ENCODE data around the gene NAA40. TPM values are rescaled to one million over a fixed set of nuclear protein-coding genes. Genes with fewer than 3 reads are reported as not detected.
A peak's percentile ranks its signal among the peaks of the same experiment; 100 is the strongest.

NAA40 gene
- total RNA-seq, 1 experiment from 2014 or later, result 28.6 TPM

DNA sequence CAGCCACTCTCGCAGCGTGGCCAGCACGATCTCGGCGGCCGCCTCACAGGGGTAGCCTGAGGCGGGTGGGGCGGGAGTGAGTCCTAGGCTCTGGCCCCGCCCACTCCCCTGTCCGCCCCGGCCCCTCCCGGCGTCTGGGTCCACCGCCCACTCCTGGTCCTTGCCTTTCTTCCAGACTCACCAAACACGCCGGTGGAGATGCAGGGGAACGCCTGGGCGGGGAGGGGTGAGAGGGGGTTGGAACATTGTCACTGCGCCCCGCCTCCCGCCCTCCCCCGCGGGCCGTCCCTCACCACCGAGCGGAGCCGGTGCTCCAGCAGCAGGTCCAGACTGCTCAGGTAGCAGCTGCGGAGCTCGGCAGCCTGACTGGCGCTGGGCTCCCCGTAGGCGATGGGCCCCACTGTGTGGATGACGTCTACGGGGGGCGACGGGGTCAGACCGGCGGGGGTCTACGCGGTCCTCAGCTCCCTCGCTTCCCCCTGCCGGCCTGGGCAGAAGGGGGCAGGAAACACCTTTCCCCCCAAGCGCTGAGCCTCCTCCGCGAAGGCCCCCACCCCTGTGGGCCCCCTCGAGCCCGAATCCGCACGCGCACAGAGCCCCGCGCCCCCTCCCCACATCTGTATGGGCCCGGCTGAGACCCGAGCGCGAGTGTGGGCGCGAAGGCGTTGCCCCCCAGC, 60.7 kb downstream of the NAA40 start:
- no peaks in the 10 kb centered on the region for H3K27me3 ChIP-seq
- peaks cover 26% of the 10 kb centered on the region for H3K4me1 ChIP-seq
- no peak overlapping the region for H3K27ac ChIP-seq
- peaks cover 35% of the 10 kb centered on the region for H3K36me3 ChIP-seq
- no peak overlapping the region for H3K4me3 ChIP-seq
- no peaks in the 10 kb centered on the region for H3K9me3 ChIP-seq (replicated peaks)
- DNase-seq, result no peak

DNA sequence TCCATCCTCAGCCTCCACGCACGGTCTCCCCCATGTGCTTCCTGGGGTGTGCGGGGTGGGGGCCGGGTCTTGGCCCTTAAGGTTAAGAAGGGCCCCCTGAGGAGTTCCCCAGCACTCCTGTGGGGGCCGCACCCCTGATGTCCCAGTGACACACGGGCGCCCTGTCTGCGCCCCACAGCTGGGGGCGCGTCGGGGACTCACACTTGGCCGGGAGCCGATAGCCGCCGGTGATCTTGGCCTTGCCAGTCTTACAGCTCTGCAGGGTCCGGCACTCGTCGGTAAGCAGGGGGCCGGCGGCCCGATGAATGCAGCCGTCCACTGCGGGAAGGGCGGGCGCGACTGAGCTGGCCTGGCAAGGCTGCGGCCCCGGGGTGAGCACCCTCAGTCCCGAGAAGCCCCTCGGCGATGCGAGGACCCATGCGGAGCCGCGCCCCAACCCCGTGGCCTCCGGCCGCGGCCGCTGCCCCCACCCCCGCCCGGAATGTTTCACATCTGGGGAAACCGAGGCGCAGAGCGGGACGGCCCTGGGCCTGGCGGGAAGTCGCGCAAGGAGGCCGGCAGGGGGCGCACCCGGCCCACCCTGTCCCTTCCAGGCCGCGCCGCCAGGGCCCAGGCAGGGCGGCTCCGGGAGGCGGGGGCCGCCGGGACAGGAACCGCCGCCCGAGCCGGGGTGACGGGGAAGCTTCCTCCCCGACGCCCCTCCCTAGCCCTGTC, 61.4 kb downstream of the NAA40 start:
- Histone ChIP-seq H3K27me3 (no peaks in the 10 kb centered on the region), H3K4me3 (no peak overlapping the region), H3K9me3 (replicated peaks) (no peaks in the 10 kb centered on the region), H3K36me3 (peaks cover 32% of the 10 kb centered on the region), H3K27ac (no peak overlapping the region), H3K4me1 (peaks cover 26% of the 10 kb centered on the region)
- no peak for DNase-seq

DNA sequence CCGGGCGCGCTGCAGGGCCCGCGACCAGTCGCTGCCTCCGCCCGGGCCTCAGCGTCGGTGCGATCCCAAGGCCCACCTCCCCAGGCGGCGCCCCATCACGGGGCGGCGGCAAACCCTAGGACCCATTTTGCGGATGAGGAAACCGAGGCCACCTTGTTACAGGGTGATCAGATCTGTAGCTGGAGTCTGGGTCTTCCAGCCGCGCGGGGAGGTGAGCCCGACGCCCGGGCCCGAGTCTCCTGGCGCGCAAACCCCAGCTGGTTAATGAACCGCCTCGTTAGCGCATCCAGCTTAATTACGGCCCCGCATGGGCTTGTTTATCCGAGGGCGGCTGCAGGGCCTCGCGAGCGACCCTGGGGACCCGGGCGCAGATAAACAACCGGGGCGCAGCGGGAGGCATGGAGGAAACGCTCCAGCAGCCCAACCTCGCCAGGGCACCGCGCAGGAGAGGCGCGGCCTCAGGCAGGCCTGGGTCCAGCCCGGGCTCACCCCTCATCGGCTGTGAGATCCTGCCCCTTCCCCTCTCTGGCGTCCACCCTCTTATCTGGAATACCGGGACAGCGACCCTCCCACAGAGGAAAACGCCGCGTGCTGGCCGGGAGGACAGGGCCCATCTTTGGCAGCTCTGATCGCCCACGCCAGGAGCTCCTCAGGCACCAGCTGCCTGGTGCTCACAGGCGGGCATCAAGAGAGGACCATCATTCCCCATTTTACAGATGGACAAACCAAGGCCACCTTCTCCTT, 62.1 kb downstream of the NAA40 start:
- no peaks in the 10 kb centered on the region for H3K9me3 ChIP-seq (replicated peaks)
- H3K27ac ChIP-seq, result no peak overlapping the region
- peaks cover 29% of the 10 kb centered on the region for H3K36me3 ChIP-seq
- no peak overlapping the region for H3K4me3 ChIP-seq
- H3K27me3 ChIP-seq, result no peaks in the 10 kb centered on the region
- peaks cover 30% of the 10 kb centered on the region for H3K4me1 ChIP-seq
- DNase-seq, result no peak

DNA sequence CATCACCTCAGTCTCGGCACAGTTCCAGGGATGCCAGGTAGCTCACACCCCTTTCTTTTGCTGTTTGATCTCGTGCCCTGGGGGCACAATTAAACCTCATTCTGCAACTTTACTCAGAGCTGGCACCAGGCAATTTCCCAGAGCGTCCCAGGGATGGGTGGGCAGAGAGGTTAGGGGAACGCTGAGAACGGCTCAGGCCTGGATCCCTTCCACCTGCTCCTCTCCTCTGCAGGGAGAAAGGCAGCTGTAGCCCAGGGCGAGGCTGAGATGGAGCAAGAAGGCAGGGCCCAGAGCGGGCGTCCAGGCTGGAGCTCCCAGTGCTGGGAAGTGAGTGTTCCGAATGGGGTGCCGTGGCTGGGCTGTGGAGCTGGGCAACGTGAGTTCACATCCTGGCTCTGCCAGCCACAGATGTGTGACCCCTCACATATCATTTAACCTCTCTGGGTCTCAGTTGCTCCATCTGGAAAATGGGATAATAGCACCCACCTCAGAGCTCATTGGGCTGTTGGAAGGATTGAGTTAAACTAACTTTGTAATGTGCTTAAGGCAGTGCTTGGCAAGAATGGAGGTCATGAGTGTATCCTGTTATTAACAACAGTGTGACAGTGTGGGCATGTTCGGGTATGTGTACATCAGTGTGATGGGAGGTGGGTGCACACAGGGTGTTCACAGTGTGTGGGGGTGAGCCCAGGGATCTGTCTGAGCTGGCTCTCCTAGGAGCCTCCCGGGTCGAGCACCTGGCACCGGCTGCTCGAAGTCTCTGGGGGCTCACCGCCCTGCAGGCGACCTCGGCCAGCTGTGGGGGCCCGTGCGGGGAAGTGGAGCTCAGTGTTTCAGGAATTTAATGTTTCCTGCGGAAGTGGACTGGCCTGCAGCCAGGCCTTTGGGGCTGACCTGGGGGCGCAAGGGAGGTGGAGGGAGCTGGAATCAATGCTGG, 63.0 kb downstream of the NAA40 start:
- DNase-seq, result peak; percentile 89
- Histone ChIP-seq H3K27me3 (no peaks in the 10 kb centered on the region), H3K9me3 (replicated peaks) (no peaks in the 10 kb centered on the region), H3K4me3 (no peak overlapping the region), H3K27ac (peak overlapping the region; percentile 35), H3K4me1 (peaks cover 38% of the 10 kb centered on the region), H3K36me3 (peaks cover 25% of the 10 kb centered on the region)

DNA sequence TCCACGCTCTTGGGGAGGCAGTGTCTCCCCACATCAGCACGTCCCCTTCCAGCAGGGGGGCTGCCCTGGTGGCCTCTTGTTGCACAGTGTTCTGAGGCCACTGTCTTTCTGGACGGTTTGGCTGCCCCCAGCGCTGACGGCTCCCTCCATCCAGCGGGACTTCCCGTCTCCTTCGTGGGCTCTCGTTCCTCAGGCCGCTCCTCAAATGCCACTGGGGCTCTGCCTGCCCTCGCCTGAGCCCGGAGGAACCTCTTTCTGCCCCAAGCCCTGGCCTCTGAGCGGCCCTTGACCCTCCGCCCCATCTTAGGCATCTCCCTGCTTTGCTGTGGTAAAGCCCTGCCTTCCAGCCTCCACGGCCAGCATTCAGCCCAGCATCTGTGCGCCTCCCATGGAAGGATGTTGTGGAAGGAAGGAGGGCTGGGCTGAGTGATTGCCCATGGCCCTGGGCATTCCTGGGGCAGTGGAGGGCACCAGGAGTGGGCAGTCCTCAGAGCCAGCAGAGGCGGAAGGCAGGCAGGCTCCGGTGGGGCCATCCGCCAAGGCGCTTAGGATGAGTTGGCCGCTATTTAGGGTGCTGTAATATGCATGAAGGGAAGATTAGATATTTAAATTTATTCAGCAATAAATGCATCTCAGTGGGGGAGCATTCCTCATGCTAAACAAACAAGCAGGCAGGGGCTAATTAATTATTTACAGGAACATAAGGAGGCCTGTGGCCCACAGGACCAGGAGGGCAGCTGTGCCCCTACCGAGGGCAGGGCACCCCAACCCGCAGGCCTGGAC, 65.2 kb downstream of the NAA40 start:
- peak overlapping the region; percentile 32 for H3K27ac ChIP-seq
- no peaks in the 10 kb centered on the region for H3K9me3 ChIP-seq (replicated peaks)
- peak in 1 of 2 experiments; percentile 52 for DNase-seq
- H3K27me3 ChIP-seq, result no peaks in the 10 kb centered on the region
- H3K36me3 ChIP-seq, result peaks cover 6% of the 10 kb centered on the region; the same call in 1 of the 2 replicates
- peaks cover 41% of the 10 kb centered on the region for H3K4me1 ChIP-seq
- H3K4me3 ChIP-seq, result no peak overlapping the region

DNA sequence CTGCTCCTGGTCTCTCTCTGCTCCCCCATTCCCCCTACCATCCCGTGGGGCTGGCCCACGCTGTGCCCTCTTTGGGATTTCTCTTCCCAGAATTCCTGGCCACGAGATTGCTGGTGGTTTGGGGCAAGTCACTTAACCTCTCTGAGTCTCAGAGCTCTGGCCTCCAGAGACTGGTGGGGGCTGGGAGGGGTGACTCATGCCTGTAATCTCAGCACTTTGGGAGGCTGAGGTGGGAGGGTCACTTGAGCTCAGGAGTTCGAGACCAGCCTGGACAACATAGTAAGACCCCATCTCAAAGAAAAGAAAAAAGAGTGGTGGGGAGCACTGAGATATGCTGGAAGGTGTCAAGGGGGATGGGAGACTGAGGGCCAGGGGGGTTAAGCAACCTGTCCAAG, 65.8 kb downstream of the NAA40 start:
- no peak for DNase-seq
- Histone ChIP-seq H3K4me3 (no peak overlapping the region), H3K9me3 (replicated peaks) (no peaks in the 10 kb centered on the region), H3K36me3 (peaks cover 5% of the 10 kb centered on the region; the same call in 1 of the 2 replicates), H3K27ac (peak overlapping the region; percentile 32), H3K27me3 (no peaks in the 10 kb centered on the region), H3K4me1 (peaks cover 41% of the 10 kb centered on the region)

DNA sequence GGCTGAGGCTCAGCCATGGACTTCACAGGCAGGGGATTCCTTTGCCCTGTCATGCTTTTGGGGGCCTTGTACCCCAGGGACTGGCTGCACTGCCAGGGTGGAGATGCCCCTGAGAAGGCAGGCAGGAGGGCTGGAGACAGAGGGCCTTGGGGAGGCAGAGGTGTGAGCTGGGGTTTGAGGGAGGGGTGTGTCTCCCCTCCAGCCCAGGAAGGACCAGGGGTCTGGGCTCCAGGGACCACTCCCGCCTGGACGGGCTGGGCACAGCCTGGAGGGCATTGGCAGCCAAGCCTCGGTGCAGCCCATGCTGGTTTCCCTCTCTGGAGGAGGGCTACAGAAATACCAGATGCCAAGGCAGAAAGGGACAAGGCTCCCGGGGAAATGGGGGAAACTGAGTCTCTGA, 66.9 kb downstream of the NAA40 start:
- Histone ChIP-seq H3K9me3 (replicated peaks) (no peaks in the 10 kb centered on the region), H3K27me3 (no peaks in the 10 kb centered on the region), H3K4me1 (peaks cover 41% of the 10 kb centered on the region)

DNA sequence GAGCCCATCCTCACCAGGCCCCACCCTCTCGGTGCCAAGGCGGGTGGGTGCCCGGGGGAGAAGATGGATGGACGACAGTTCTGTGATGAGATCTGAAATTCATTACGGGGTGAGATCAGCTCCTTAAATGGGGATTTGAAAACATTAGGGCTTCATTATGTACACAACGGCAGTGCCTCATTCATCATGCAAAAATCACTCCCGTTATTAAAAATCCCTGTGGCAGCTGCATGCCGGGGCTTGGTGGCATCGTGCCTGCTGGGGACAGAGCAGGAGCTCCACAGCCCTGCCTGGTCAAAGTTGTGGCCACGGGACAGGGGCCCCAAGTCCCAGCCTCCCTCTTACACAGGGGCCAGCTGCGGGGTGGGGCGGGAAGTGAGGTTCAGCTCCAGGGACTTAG, 67.6 kb downstream of the NAA40 start:
- peaks cover 40% of the 10 kb centered on the region for H3K4me1 ChIP-seq
- no peaks in the 10 kb centered on the region for H3K27me3 ChIP-seq
- no peak overlapping the region for H3K4me3 ChIP-seq
- DNase-seq, result no peak
- H3K27ac ChIP-seq, result peak overlapping the region; percentile 55
- H3K36me3 ChIP-seq, result no peaks in the 10 kb centered on the region
- H3K9me3 ChIP-seq (replicated peaks), result no peaks in the 10 kb centered on the region

More for the DNA sequence above, 66.9 kb downstream of the NAA40 start:
- no peak for DNase-seq
- Histone ChIP-seq H3K27ac (no peak overlapping the region), H3K36me3 (no peaks in the 10 kb centered on the region), H3K4me3 (no peak overlapping the region)

Other genes starting within 250 kb of the NAA40 start
- 20.3 and 21.7 TPM in 2 replicates for gene ZFTA, start 170.2 kb upstream of the NAA40 start, total RNA-seq (2014; rRNA removed; shearing (Covaris generic))
- gene SPINDOC, start 125.5 kb upstream of the NAA40 start, total RNA-seq (2014; rRNA removed; shearing (Covaris generic)), result 61.6 and 63.7 TPM in 2 replicates
- gene MARK2, start 99.9 kb upstream of the NAA40 start, total RNA-seq (2014; rRNA removed; shearing (Covaris generic)), result 20.7 and 23.4 TPM in 2 replicates
- 17.2 and 17.9 TPM in 2 replicates for gene RCOR2, start 21.8 kb upstream of the NAA40 start, total RNA-seq (2014; rRNA removed; shearing (Covaris generic))
- gene COX8A, start 35.6 kb downstream of the NAA40 start, total RNA-seq (2014; rRNA removed; shearing (Covaris generic)), result 597 and 702 TPM in 2 replicates
- 79.4 and 80.8 TPM in 2 replicates for gene OTUB1, start 47.4 kb downstream of the NAA40 start, total RNA-seq (2014; rRNA removed; shearing (Covaris generic))
- 0.76 and 1.4 TPM in 2 replicates for gene FLRT1, start 96.9 kb downstream of the NAA40 start, total RNA-seq (2014; rRNA removed; shearing (Covaris generic))
- gene MACROD1, start 227.1 kb downstream of the NAA40 start, total RNA-seq (2014; rRNA removed; shearing (Covaris generic)), result 25.6 and 26.3 TPM in 2 replicates
- 283 and 302 TPM in 2 replicates for gene STIP1, start 247.2 kb downstream of the NAA40 start, total RNA-seq (2014; rRNA removed; shearing (Covaris generic))

Data from SJCRH30 (cell line).